ENCODE results near the gene CYLD.

The CYLD gene

GRCh38 chr16:50781043-50781442, 39.2 kb downstream of the CYLD start:
- no peak for DNase-seq (ENCODE audit: low spot score)

GRCh38 chr16:50781518-50781917, 39.6 kb downstream of the CYLD start:
- DNase-seq (ENCODE audit: low spot score): no peak

- DNase-seq (ENCODE audit: low spot score): no peak
Observed at GRCh38 chr16:50789757-50790156, 47.9 kb downstream of the CYLD start.

GRCh38 chr16:50791522-50791921, 49.6 kb downstream of the CYLD start:
- no peak for DNase-seq (ENCODE audit: low spot score)

GRCh38 chr16:50796829-50797228, 54.9 kb downstream of the CYLD start:
- DNase-seq (ENCODE audit: low spot score): no peak

- no peak for DNase-seq (ENCODE audit: low spot score)
Observed at GRCh38 chr16:50797456-50797855, 55.6 kb downstream of the CYLD start.

- no peak for DNase-seq (ENCODE audit: low spot score)
Observed at GRCh38 chr16:50800074-50800473, 58.2 kb downstream of the CYLD start.

- DNase-seq (ENCODE audit: low spot score): no peak
Observed at GRCh38 chr16:50801036-50801435, 59.1 kb downstream of the CYLD start.

- no peak for DNase-seq (ENCODE audit: low spot score)
Observed at GRCh38 chr16:50802000-50802399, 60.1 kb downstream of the CYLD start.

GRCh38 chr16:50802961-50803360, 61.1 kb downstream of the CYLD start:
- no peak for DNase-seq (ENCODE audit: low spot score)

- no peak for DNase-seq (ENCODE audit: low spot score)
Observed at GRCh38 chr16:50804290-50804907, 62.5 kb downstream of the CYLD start.

GRCh38 chr16:50806099-50807062, 64.5 kb downstream of the CYLD start:
- DNase-seq (ENCODE audit: low spot score): peak; percentile 89

GRCh38 chr16:50808929-50809538, 67.1 kb downstream of the CYLD start:
- DNase-seq (ENCODE audit: low spot score): no peak

- no peak for DNase-seq (ENCODE audit: low spot score)
Observed at GRCh38 chr16:50809561-50809960, 67.7 kb downstream of the CYLD start.

- no peak for DNase-seq (ENCODE audit: low spot score)
Observed at GRCh38 chr16:50810241-50810965, 68.5 kb downstream of the CYLD start.

- DNase-seq (ENCODE audit: low spot score): no peak
Observed at GRCh38 chr16:50812046-50812445, 70.2 kb downstream of the CYLD start.

- no peak for DNase-seq (ENCODE audit: low spot score)
Observed at GRCh38 chr16:50812876-50813466, 71.1 kb downstream of the CYLD start.

GRCh38 chr16:50814052-50814451, 72.2 kb downstream of the CYLD start:
- no peak for DNase-seq (ENCODE audit: low spot score)

GRCh38 chr16:50814541-50814940, 72.7 kb downstream of the CYLD start:
- no peak for DNase-seq (ENCODE audit: low spot score)

GRCh38 chr16:50815382-50815781, 73.5 kb downstream of the CYLD start:
- DNase-seq (ENCODE audit: low spot score): no peak

- DNase-seq (ENCODE audit: low spot score): no peak
Observed at GRCh38 chr16:50816901-50817555, 75.1 kb downstream of the CYLD start.
